T1000 (cell line): ENCODE results near the gene P2RX3.
A peak's percentile ranks its signal among the peaks of the same experiment; 100 is the strongest.
"Not testable (repeated sequence)": the region's sequence is repeated elsewhere in the genome, so short reads cannot be mapped to it uniquely, and the experiment has no call there.

ENCODE experiments used
- DNase-seq: peaks from one replicate; lab custom pipeline; 2025; ENCODE audit warnings: mixed read lengths; lab: John Stamatoyannopoulos, UW

P2RX3 gene

GRCh38 chr11:57349491-57350274 is 11.5 kb downstream of the P2RX3 start:
- DNase-seq = peak; percentile 27

DNA sequence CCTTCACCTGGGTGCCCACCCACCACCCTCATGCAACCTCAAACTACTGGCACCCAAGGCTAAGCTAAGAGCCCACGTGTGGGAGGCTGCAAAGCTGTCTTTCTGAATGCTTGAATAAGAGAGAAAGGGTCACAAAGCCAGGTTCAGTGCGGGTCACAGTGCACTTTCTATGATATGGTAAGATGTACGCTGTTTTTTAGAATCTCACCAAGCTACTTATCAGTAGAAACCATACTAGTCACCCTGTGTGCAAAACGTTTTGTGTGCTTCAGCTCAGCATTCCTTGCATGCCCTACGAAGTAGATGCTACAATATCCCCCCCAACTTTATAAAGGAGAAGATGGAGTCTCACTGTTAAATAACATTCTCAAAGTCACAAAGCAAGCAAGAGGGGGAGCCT is 14.9 kb downstream of the P2RX3 start:
- DNase-seq = no peak

DNA sequence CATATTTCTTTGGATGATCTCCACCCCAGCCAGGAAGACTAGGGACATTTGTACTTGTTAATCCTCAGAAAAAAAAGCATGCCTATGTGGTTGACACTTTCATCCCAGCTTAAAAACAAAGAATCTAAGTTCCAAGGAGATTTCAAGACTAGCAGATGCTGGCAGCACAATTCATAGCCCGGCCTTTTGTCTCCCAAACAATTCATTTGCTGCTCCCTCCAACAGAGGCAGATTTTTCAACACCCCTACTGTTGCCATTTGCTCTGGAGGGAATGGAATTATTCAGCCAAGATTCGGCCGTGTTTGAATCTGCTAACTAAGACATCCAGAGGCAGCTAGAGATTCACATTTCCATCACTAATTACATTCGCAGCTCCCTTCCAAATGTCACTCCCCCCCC is 15.3 kb downstream of the P2RX3 start:
- DNase-seq = no peak

GRCh38 chr11:57353852-57354251 is 15.7 kb downstream of the P2RX3 start:
- DNase-seq = no peak

DNA sequence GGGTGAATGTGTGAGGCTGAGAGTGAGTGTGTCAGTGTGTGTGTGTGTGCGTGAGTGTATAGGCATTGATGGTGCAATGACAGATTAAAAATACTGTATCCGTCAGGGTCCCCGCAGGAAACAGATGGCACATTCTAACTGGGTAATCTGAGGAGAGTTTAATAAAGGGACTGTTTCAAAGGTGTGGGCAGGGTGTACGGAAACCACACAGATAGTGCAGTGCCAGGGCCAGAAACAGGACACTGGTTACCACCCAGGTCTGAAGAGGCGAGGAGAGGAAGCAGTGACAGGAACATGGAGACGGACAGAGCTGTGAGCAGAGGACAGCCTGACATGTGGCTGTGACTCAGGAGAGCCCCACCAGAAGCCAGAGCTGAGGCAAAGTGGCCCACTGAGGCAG is 16.5 kb downstream of the P2RX3 start:
- no peak for DNase-seq

DNA sequence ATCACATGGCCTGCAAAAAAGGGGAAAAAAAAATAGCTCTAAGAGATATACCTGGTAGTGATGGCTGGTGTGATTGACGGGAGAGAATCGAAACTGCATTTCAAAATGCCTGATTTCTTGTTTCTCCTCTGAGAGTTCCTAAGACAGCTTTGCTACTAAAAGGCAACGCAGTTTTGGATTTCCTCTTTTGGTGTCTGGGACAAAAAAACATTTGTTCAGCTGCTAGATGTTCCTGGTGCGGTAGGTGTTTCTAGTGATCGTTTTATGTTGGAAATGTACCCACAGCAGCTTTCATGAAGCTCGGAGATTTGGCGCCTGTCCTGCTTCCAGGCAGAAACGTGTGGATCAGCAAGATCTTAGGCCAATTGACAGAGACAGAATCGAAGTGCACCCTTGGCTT is 18.1 kb downstream of the P2RX3 start:
- no peak for DNase-seq

DNA sequence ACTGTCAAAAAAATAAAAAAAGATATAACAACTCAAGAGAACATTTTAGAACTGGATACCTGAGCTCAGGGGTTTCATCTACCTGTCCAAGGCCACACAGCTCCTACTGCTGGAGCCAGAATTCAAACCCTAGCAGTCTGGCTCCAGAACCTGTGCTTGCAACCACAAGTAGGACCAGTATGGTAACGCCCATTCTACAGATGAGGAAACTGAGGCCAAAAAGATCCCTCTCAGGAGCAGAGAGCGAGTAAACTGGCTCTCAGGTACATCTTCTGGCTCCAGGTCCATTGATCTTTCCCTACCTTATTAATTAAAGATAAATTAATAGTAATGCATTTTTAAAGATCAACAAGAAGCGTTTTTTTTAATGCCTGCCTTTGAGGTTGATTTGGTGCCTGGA is 19.2 kb downstream of the P2RX3 start:
- no peak for DNase-seq

DNA sequence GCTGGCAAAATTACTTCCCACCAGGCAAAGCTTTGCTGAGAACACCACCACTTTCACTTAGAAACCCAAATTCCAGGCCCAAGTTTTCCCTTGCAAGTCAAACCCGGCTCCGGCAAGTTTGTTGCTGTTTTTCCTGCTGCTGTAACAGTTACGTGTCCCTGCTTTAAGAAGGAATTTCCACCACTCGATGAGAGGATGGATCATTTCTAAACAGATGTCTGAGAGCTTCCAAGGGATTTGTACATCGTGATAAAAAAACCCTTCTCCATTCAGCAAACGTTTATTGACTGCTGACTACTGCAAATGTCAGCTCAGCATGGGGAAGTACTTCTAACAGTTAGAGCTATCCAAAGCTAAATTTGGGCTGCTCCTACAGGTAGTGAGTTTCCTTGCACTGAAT is 19.7 kb downstream of the P2RX3 start:
- no peak for DNase-seq

DNA sequence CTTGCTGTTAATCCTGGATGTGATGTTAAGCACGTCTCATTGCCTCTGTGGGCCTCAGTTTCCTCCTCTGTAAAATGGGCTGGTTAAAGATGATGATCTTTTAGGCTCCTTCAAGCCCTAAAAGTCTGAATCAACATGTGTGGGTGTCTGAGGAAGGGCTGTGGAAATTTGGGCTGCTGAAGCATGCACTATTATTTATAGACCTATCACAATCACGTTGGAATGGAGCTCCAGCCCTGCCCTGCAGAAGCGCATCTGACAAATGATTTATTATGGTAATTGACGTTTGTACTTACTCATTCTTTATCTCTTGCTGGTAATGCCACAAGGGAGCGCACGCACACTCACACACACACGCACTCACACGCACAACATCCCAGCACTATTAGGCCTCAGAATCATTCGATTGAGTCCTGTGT is 20.4 kb downstream of the P2RX3 start:
- DNase-seq = no peak

- DNase-seq = no peak
Observed at GRCh38 chr11:57358991-57359390, 20.8 kb downstream of the P2RX3 start.

DNA sequence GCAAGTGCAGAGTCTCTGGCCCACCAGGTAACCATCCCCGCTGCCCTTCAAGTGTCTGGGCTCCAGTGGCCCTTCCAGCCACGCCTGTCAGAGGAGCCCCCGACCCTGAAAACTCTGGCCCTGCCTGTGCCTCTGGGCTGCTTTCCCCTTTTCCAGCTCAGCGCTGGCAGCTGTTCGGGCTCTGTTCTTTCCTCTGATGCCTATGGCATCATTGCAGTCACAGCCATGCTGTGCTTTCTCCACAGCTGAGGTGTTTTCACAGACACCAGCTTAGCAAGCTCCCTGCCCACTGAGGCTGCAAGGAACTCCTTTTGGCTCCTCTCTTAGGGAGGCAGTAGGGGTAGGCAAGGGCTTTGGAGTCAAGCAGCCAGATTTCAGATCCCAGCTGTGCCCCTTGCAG is 21.2 kb downstream of the P2RX3 start:
- DNase-seq = no peak

- no peak for DNase-seq
Observed at GRCh38 chr11:57359896-57360690, 21.9 kb downstream of the P2RX3 start.

GRCh38 chr11:57360991-57361390 is 22.8 kb downstream of the P2RX3 start:
- DNase-seq = no peak

GRCh38 chr11:57361420-57361819 is 23.3 kb downstream of the P2RX3 start:
- DNase-seq = not testable (repeated sequence)

GRCh38 chr11:57361926-57362325 is 23.8 kb downstream of the P2RX3 start:
- DNase-seq = no peak

GRCh38 chr11:57363131-57364080 is 25.3 kb downstream of the P2RX3 start:
- DNase-seq = no peak

DNA sequence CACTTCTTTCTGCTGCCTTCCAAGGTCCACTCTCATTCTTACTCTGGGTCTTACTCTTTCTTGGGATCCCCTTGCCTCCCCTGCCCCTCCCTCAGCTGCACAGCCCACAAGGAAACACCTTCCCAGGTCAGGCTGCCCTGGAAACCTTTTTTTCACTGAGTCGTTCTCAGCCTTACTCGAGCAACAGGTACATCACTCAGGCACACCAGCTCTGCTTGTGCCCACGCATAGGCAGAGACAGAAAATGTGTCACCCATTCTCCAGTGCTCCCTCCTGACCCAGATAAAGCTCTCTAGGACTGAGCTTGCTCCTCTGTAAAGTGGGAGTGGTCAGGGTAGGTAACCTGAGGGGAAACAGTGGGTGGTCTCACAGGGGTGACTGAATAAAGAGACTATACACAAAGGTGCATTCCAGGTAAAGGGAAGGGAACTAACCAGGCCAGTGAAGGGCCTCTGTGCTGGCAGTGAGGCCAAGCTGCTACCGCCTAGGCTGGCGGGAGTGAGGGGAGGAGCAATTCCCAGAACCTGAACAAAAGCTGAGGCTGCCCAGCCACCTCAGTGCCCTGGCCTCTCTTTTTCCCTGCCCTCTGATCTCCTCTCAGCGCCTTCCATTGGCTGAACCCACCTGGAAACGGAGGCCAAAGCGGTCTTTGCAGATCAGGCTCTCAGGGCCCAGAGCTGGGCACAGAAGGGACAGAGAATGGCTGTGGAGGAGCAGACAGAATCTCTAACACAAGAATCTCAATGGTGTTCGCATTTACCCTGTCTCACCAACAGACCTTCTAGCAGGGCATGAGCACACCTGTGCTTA is 26.9 kb downstream of the P2RX3 start:
- no peak for DNase-seq

DNA sequence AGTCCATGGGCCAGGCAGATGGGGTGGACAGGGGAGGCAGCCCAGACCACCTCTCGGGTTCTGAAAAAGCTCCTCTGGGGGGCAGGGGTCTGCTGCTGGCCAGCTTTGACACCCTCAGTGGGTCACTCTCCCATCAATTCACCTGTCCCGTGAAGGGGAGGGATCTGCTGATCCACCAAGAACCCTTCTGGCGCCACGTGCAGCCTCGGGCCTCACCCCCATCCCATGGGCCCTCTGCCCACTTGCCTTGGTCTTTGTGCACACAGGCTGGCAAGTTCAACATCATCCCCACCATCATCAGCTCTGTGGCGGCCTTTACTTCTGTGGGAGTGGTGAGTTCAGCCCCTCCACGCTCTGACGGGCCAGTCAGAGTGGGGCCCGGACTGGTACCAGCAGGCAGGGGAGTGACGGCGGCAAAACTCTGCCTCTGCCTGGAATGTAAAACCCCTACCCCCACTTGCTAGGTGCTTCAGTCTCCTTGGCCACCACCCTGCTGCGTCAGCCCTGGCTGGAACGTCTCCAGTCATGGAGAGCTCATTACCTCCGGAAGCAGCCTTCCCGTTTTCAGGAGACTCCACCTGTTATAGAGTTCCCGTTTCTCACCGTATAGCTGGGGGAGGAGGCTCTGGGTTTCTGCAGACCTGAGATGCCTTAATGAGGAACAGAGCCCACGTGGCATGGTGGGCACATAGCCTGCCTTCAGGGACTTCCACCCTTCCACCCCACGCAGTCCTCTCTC is 30.1 kb downstream of the P2RX3 start:
- DNase-seq = no peak

DNA sequence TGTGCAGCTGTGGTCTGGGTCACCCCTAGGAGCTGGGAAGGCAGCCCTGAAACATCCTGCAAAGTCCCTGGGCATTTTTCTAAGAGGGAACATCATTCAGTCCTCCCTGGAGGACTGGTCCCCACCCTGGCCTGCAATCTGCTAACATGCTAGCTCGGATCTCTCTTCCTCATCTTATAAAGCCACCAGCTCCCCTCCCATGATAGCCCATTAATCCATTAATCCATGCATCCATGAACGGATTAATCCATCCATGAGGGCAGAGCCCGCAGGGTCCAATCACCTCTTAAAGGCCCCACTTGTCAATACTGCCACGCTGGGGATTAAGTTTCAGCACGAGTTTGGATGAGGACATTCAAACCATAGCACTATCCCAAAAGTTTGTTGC is 30.7 kb downstream of the P2RX3 start:
- DNase-seq = no peak

- DNase-seq = peak; percentile 31
Observed at GRCh38 chr11:57370251-57370650, 32.1 kb downstream of the P2RX3 start.

- DNase-seq = no peak
Observed at GRCh38 chr11:57370941-57371340, 32.8 kb downstream of the P2RX3 start.
